SJCRH30 (cell line): ENCODE data around the gene ZBTB49. TPM values are rescaled to one million over a fixed set of nuclear protein-coding genes. Genes with fewer than 3 reads are reported as not detected.
A peak's percentile ranks its signal among the peaks of the same experiment; 100 is the strongest.
"Not testable (repeated sequence)": the region's sequence is repeated elsewhere in the genome, so short reads cannot be mapped to it uniquely, and the experiment has no call there.

Experiments
- DNase-seq, 2 experiments: peaks; one replicate each; pipeline ENCODE4 v3.0.0-alpha.2; 2015 to 2020
- H3K27ac ChIP-seq: fragments of 250-450 bp; sonication (Bioruptor Pico); 2 replicates; pipeline ENCODE4 v1.5.1; 2020; ENCODE audit warnings: mild to moderate bottlenecking, moderate library complexity
- H3K27me3 ChIP-seq: fragments of 250-450 bp; sonication (Bioruptor Pico); 2 replicates; pipeline ENCODE4 v1.5.1; 2020; ENCODE audit warnings: mild to moderate bottlenecking, moderate library complexity
- H3K36me3 ChIP-seq: fragments of 250-450 bp; sonication (Bioruptor Pico); 2 replicates; pipeline ENCODE4 v1.5.1; 2020; ENCODE audit warnings: mild to moderate bottlenecking, moderate library complexity
- H3K4me1 ChIP-seq: fragments of 250-450 bp; sonication (Bioruptor Pico); 2 replicates; pipeline ENCODE4 v1.5.1; 2020; ENCODE audit warnings: mild to moderate bottlenecking, moderate library complexity
- H3K4me3 ChIP-seq: fragments of 250-450 bp; sonication (Bioruptor Pico); 2 replicates; pipeline ENCODE4 v1.5.1; 2020; ENCODE audit warnings: mild to moderate bottlenecking, moderate library complexity
- H3K9me3 ChIP-seq: fragments of 250-450 bp; sonication (Bioruptor Pico); replicated peaks from 2 replicates; pipeline ENCODE4 v1.5.1; 2020; ENCODE audit warnings: mild to moderate bottlenecking, moderate library complexity
- total RNA-seq: library from RNA; depleted of rRNA; stranded (reverse); fragments of >200 nt; shearing (Covaris generic); gene quantifications from 2 replicates; pipeline ENCODE4 v1.2.3, GENCODE V29; 2014; rRNA removed

Gene ZBTB49, protein sequence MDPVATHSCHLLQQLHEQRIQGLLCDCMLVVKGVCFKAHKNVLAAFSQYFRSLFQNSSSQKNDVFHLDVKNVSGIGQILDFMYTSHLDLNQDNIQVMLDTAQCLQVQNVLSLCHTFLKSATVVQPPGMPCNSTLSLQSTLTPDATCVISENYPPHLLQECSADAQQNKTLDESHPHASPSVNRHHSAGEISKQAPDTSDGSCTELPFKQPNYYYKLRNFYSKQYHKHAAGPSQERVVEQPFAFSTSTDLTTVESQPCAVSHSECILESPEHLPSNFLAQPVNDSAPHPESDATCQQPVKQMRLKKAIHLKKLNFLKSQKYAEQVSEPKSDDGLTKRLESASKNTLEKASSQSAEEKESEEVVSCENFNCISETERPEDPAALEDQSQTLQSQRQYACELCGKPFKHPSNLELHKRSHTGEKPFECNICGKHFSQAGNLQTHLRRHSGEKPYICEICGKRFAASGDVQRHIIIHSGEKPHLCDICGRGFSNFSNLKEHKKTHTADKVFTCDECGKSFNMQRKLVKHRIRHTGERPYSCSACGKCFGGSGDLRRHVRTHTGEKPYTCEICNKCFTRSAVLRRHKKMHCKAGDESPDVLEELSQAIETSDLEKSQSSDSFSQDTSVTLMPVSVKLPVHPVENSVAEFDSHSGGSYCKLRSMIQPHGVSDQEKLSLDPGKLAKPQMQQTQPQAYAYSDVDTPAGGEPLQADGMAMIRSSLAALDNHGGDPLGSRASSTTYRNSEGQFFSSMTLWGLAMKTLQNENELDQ
- 5.8 and 5.9 TPM in 2 replicates for total RNA-seq

DNA sequence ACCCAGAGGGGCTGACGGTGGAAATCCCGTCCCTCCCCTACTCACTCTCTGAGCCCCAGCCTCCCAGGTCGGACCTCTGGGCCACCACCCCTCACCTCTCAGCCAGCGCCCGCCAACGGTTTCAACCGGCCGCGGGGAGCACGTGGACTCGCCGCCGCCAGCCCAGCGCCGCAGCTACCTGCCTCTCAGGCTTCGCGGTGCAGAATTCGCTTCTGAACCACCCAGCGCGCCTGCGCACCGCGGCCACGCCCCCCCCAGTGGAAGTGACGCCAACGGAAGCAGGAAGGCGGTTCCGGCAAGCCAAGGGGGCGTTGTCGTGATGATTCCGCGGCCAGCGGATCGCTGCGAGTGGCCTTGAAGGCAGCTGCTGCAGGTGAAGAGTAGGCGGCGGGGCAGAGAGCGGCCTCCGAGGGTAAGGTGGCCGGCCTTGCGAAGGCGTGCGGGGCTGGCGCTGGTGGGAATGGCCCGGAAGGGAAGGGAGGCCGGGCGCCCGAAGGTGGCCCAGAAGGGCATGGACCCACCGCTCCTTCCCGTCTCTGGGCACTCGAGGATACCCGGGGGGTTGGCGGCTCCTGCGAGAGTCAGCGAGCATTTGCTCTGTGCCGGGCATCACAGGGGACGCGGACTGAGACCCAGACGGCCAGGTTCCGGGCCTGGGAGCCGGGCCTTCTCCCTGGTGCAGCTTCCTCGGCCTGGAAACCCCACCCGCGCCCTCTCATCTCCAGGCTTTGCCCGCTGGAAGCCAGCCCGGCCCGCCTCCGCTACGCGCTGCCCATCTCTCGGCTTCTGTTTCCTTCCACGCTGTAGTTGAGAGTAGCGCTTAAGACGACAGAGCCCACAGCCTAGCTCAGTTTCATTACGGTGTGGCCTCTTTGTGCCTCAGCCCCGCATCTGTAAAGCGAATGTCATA is at the start of gene ZBTB49, which contains the start of gene LYAR:
Gene ZBTB49 (plus strand): TSS at position 311 of the 910 bp plus-strand sequence. CDS start 9,695 bp downstream, outside the sequence.
Gene LYAR (minus strand): TSS at position 214 of the 910 bp plus-strand sequence. CDS start 6,412 bp downstream, outside the sequence.
- no peaks in the 10 kb centered on the region for H3K9me3 ChIP-seq

DNA sequence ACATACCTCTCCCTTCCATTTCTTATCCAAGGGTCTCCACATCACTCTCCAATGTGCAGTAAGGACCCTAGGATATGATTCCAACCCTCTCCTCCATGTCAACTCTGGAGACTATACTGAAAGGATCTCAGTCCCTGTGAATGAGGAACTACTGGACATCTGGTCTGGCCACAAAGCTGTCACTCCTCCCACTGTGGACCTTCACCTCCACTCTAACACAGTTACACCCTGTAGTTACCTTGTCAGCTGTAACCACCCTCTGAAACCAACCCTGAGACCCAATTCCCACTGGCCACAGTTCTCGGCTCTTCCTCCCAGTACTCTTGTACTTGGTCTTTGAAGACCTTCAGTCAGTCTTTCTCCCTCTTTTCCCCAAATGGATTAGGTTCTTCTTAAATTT is 44.9 kb upstream of the ZBTB49 start:
- Histone ChIP-seq H3K27me3 (no peaks in the 10 kb centered on the region), H3K36me3 (peaks cover 42% of the 10 kb centered on the region), H3K27ac (no peak overlapping the region), H3K4me3 (no peak overlapping the region), H3K9me3 (no peaks in the 10 kb centered on the region), H3K4me1 (peaks cover 4% of the 10 kb centered on the region)
- DNase-seq = no peak

More for the DNA sequence above, at the start of gene ZBTB49, which contains the start of gene LYAR:
- no peaks in the 10 kb centered on the region for H3K27me3 ChIP-seq
- H3K27ac ChIP-seq = peak within 1 kb of the TSS; percentile 23; the same call in 1 of the 2 replicates
- peaks cover 2% of the 10 kb centered on the region; the same call in 1 of the 2 replicates for H3K4me1 ChIP-seq
- H3K36me3 ChIP-seq = peaks cover 12% of the 10 kb centered on the region
- peak within 1 kb of the TSS; percentile 77 for H3K4me3 ChIP-seq
- DNase-seq = peak; percentile 92

DNA sequence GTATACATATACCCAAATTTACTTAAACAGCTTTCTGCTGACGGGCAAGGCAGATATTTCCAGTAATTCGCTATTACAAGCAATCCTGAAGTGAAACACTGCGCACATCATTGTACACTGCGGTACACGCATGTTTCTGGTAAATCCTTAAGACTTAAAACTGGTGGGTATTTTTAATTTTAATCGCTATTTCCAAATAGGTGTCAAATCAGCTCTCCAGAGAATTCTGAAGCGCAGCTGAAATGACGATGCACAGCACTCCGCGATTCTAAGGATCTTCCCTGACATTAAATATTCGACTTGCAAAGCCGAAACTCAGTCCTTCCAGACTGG is 42.4 kb upstream of the ZBTB49 start:
- H3K4me3 ChIP-seq = peak overlapping the region; percentile 94

DNA sequence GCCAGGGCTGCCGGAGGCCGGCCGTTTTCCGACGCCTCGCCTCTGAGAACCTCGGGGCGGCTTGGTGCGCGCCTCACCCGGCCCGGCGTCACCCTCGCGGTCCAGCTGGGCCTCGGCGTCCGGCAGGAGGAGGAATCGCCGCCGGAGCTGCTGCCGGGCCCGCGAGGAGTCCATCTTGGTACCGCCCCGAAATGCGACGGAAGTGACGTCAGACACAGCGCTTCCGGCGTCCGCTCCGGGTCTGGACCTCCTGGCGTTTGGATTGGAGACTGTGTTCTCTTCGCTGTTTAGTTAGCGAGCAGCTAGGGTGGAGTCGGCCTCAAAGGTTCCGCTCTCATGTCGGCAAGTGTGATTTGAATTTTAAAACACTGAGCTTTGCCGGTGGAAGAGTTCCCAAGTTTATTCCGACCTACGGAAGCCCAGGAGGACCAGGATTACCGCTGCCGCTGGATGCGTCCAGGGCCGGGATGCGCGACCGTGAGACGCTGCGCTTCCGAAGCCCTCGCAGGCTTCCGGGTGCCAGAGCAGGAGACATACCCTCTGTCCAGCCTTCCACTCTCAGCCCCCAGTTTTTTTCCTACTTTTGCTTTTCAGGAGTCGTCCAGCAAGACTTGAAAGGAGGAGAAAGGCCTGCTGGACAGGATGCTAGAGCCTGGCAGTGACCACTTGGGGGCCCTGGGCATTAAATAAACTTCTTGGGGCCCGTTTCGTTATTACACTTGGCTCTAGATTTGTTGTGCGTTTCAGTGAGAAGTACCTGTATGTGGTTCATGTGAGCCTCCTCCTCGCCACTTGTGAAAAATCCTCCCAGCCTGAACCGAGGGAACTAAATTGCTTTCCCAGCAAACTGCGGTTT is 41.8 kb upstream of the ZBTB49 start, which contains the start of gene TMEM128:
Gene TMEM128 (minus strand): TSS at position 195 of the 856 bp plus-strand sequence. CDS start 21 bp downstream, at position 174.
- peak; percentile 93 to 95 for DNase-seq

More for the DNA sequence above, 42.4 kb upstream of the ZBTB49 start:
- peaks cover 4% of the 10 kb centered on the region for H3K4me1 ChIP-seq
- no peak for DNase-seq
- H3K27ac ChIP-seq = peak overlapping the region; percentile 80
- no peaks in the 10 kb centered on the region for H3K27me3 ChIP-seq
- peaks cover 27% of the 10 kb centered on the region for H3K36me3 ChIP-seq
- no peaks in the 10 kb centered on the region for H3K9me3 ChIP-seq

DNA sequence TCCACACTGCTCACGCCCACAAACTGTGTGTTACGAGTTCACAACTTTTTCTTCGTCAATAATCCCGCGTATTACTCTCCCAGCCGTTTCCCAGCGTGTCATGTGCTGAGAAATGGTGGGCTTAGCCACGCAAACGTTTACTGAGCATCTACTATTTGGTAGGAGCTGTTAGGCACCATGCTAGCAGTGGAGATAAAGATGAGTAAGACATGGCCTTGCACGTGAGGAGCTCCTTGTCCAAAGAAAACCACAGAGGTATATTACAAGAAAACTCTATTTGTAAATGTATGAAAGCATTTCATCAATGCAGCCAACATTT is 41.2 kb upstream of the ZBTB49 start:
- peak overlapping the region; percentile 80 for H3K27ac ChIP-seq
- no peak for DNase-seq
- H3K27me3 ChIP-seq = no peaks in the 10 kb centered on the region
- H3K9me3 ChIP-seq = no peaks in the 10 kb centered on the region
- H3K4me3 ChIP-seq = peak overlapping the region; percentile 94
- peaks cover 21% of the 10 kb centered on the region for H3K36me3 ChIP-seq
- H3K4me1 ChIP-seq = peaks cover 4% of the 10 kb centered on the region

More for the DNA sequence above, 41.8 kb upstream of the ZBTB49 start, which contains the start of gene TMEM128:
- Histone ChIP-seq H3K4me1 (peaks cover 4% of the 10 kb centered on the region), H3K27me3 (no peaks in the 10 kb centered on the region), H3K4me3 (peak within 1 kb of the TSS; percentile 94), H3K36me3 (peaks cover 27% of the 10 kb centered on the region), H3K27ac (peak within 1 kb of the TSS; percentile 80), H3K9me3 (no peaks in the 10 kb centered on the region)

DNA sequence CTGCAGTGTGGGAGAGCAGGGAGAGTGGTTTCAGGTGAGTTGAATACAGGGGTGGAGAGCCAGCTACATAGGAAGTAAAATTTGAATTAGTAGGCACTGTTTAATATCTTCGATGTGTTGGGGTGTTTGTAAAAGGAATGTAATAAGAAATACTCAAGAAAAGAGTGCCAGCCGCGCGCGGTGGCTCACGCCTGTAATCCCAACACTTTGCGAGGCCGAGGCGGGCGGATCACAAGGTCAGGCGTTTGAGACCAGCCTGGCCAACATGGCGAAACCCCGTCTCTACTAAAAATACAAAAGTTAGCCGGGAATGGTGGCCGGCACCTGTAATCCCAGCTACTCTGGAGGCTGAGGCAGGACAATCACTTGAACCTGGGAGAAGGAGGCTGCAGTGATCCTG is 40.7 kb upstream of the ZBTB49 start:
- not testable (repeated sequence) for DNase-seq, H3K4me1 ChIP-seq, H3K27ac ChIP-seq, H3K27me3 ChIP-seq, H3K9me3 ChIP-seq
- peaks cover 16% of the 10 kb centered on the region for H3K36me3 ChIP-seq
- H3K4me3 ChIP-seq = peak overlapping the region; percentile 94

DNA sequence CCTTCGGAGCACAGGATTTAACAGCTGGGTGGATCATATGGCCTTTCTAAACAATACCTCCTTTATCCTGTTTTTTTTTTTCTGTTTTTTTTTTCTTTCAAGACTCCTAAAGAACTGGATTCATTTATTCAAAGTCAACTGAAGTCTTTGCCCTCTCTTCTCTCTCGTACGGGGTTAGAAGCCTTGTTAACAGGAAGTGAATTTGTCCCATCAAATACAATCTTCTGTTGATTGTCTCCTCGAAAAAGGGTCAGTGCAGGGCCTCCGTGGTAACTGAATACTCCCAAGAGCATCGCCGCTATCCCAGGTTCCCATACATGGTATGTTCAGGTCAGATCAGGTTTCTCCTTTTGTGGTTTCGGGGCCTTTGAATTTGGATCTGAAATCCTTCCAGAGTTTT is 40.2 kb upstream of the ZBTB49 start:
- Histone ChIP-seq H3K27me3 (no peaks in the 10 kb centered on the region), H3K4me1 (peaks cover 4% of the 10 kb centered on the region), H3K36me3 (peaks cover 13% of the 10 kb centered on the region), H3K27ac (no peak overlapping the region), H3K4me3 (no peak overlapping the region), H3K9me3 (no peaks in the 10 kb centered on the region)
- DNase-seq = peak; percentile 26 to 60

DNA sequence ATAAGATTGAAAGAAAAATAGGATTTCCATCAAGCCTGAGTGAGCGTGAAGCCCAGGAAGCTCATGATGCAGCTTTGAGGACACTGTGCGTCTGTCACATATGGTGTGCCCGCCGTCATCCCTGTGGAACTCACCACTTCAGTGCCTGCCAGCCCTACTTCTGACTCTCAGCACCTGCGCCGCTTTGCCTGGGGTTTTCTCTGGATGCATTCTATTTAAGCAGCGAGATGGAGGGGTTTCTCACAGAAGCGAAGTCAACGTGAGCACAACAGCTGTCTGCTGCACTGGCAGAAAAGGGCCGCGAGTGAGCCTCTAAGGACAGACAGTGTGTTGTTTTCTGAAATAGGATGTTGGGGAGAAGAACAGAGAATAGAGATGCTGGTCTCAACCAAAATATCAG is 35.9 kb upstream of the ZBTB49 start:
- H3K27ac ChIP-seq = no peak overlapping the region
- H3K36me3 ChIP-seq = no peaks in the 10 kb centered on the region
- H3K27me3 ChIP-seq = no peaks in the 10 kb centered on the region

DNA sequence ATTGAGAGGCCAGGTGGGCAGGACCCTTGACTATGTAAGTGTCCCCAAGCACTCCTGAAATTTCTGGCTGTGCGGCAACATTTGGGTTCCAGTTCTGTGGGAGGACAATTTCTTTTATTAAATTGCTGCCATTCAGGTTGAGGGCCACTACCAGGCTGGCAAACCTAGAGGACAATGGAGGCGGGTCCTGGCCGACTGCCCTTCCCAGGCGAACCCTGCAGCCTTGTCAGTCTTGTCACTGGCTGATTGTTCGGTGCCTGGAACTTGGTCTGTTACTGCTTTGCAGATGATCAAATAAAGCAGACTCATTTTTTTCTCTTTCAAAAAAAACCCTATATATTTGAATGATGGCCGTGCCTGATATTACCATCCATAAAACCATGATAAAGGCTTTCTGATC is 35.4 kb upstream of the ZBTB49 start:
- Histone ChIP-seq H3K4me1 (peaks cover 4% of the 10 kb centered on the region; the same call in 1 of the 2 replicates), H3K9me3 (no peaks in the 10 kb centered on the region), H3K36me3 (no peaks in the 10 kb centered on the region), H3K27ac (no peak overlapping the region), H3K27me3 (no peaks in the 10 kb centered on the region), H3K4me3 (no peak overlapping the region)
- no peak for DNase-seq

More for the DNA sequence above, 35.9 kb upstream of the ZBTB49 start:
- peaks cover 4% of the 10 kb centered on the region for H3K4me1 ChIP-seq
- no peak for DNase-seq
- no peak overlapping the region for H3K4me3 ChIP-seq
- H3K9me3 ChIP-seq = no peaks in the 10 kb centered on the region

DNA sequence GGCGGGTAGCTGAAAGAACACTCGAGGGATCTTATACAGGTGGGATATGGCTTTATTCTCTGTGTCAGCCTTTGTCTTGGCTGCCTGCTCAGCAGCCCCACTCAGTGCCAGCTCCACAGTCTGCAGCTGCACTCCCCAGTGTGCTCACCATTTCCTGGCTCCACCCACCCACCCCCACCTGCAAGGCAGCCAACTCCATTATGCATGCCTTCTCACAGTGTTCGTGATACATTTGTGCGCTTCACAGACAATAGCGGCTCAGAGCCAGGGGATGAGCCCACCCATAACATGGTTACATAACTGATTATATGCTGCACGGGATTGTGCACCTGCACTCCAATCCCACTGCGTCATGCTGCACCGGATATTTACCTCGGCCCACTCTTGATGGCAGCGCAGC is 33.3 kb upstream of the ZBTB49 start:
- no peak for DNase-seq

DNA sequence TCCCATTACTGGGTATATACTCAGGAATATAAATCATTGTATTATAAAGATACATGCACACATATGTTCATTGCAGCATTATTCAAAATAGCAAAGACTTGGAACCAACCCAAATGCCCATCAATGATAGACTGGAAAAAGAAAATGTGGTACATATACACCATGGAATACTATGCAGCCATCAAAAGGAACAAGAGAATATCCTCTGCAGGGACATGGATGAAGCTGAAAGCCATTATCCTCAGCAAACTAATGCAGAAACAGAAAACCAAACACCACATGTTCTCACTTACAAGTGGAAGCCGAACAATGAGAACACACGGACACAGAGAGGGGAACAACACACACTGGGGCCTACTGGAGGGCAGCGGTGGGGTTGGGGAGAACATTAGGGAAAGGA is 32.3 kb upstream of the ZBTB49 start:
- H3K4me3 ChIP-seq, H3K27me3 ChIP-seq, H3K36me3 ChIP-seq, DNase-seq, H3K4me1 ChIP-seq, H3K9me3 ChIP-seq, H3K27ac ChIP-seq: not testable (repeated sequence)

More for the DNA sequence above, 33.3 kb upstream of the ZBTB49 start:
- no peaks in the 10 kb centered on the region for H3K36me3 ChIP-seq
- H3K4me3 ChIP-seq = no peak overlapping the region
- no peaks in the 10 kb centered on the region for H3K4me1 ChIP-seq
- H3K27ac ChIP-seq = no peak overlapping the region
- H3K27me3 ChIP-seq = no peaks in the 10 kb centered on the region
- H3K9me3 ChIP-seq = no peaks in the 10 kb centered on the region

DNA sequence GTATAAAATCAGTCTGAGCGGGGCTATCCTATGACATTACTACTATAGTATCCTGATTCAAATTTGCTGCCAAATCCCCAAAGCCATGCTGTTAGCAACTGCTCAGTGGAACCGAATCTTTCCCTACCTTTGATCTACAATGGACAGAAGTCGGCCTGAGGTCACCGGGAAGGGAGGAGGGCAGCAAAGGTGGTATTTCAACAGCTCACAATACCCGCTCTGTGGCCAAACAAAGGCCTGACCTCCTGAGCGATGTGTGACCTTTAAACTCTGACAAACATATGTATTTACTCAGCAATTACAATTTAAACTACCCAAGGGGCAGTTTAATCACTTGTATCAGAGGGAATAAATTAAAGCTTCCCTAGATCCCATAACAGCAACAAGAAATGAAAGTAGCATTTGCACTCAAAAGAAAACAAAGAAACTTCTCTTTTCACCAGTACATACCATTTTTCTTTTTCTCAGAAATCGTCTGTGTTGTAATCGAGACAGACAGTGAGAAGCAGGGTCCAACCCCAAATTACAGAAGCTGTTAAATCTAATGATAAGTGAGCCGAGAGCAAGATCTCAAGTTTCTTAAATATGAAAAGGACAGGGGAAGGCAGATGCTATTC is 30.5 kb upstream of the ZBTB49 start:
- Histone ChIP-seq H3K9me3 (no peaks in the 10 kb centered on the region), H3K36me3 (no peaks in the 10 kb centered on the region), H3K4me3 (no peak overlapping the region), H3K4me1 (0 out of 2 replicates have a peak, but pooled peaks cover 3% of the 10 kb centered on the region), H3K27me3 (no peaks in the 10 kb centered on the region), H3K27ac (no peak overlapping the region)
- DNase-seq = no peak

DNA sequence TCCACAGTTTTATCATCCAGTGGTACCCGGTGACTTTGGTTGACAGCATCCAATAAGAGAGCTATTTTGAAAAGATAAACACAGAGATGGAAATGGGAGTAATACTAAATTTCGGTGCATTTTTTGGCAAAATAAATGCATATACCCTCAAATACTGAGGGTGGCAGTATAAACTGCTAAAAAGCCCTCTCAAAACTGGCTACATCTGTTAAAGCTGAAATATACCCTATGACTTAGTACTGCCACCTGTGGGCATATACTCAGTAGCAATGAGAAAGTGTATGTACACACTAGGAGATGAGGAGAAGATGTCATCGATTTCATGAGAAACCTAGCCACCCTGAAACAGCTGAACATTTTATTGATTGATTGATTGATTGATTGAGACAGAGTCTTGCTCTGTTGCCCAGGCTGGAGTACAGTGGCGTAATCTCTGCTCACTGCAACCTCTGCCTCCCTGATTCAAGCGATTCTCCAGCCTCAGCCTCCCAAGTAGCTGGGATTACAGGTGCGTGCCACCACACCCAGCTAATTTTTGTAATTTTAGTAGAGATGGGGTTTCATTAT is 29.8 kb upstream of the ZBTB49 start:
- Histone ChIP-seq H3K27ac (no peak overlapping the region), H3K4me3 (no peak overlapping the region), H3K9me3 (no peaks in the 10 kb centered on the region), H3K36me3 (no peaks in the 10 kb centered on the region), H3K4me1 (0 out of 2 replicates have a peak, but pooled peaks cover 3% of the 10 kb centered on the region), H3K27me3 (no peaks in the 10 kb centered on the region)
- peak in 1 of 2 experiments; percentile 41 for DNase-seq
